ENCODE results near the gene MBD3.
A peak's percentile ranks its signal among the peaks of the same experiment; 100 is the strongest.
"Not testable (repeated sequence)": the region's sequence is repeated elsewhere in the genome, so short reads cannot be mapped to it uniquely, and the experiment has no call there.

Gene MBD3, protein sequence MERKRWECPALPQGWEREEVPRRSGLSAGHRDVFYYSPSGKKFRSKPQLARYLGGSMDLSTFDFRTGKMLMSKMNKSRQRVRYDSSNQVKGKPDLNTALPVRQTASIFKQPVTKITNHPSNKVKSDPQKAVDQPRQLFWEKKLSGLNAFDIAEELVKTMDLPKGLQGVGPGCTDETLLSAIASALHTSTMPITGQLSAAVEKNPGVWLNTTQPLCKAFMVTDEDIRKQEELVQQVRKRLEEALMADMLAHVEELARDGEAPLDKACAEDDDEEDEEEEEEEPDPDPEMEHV

GRCh38 chr19:1592755-1593500, at the start of gene MBD3:
Gene MBD3, minus strand, starts transcription at chr19:1592865. Its CDS starts 234 bp downstream, at chr19:1592631.
- DNase-seq (ENCODE audit: low read depth in 1 of 2, low spot score in 1 of 2), result peak; percentile 73 to 75

GRCh38 chr19:1640893-1641448, 48.3 kb upstream of the MBD3 start:
- DNase-seq (ENCODE audit: low read depth in 1 of 2, low spot score in 1 of 2), result not testable (repeated sequence)

DNA sequence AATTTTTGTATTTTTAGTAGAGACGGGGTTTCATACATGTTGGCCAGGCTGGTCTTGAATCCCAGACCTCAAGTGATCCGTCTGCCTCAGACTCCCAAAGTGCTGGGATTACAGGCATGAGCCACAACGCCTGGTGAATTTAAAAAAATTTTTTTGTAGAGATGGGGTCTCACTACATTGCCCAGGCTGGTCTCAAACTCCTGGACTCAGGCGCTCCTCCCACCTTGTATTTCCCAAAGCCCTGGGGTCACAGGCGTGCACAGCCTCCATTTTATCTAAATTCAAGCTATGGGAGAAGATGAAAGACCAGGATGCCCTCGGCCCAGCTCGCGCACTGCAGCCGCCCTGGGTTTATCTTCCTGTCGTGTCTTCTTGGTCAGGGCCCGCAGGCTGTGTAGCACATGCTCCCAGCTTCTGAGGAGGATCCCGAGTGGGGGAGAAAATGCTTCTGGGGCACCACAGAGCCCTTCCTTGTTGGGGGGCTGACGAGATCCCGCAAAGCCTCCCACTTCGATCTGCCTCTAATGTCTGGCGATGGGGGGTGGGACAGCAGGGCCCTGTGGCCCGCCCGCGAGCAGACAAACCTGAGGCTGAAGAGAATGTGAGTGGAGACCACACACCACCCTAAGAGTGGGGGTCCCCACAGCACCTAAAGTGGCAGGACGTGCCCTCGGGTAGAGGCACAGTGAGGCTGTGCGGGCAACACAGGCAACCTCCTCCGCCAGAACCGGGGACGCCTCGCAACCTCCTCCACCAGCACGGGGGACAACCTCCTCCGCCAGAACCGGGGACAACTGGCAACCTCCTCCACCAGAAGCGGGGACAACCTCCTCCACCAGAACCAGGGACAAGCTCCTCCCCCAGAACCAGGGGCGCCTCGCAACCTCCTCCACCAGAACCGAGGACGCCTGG, 43.9 kb upstream of the MBD3 start:
- DNase-seq (ENCODE audit: low read depth in 1 of 2, low spot score in 1 of 2), result no peak

GRCh38 chr19:1634938-1635243, 42.2 kb upstream of the MBD3 start:
- no peak for DNase-seq (ENCODE audit: low read depth in 1 of 2, low spot score in 1 of 2)

DNA sequence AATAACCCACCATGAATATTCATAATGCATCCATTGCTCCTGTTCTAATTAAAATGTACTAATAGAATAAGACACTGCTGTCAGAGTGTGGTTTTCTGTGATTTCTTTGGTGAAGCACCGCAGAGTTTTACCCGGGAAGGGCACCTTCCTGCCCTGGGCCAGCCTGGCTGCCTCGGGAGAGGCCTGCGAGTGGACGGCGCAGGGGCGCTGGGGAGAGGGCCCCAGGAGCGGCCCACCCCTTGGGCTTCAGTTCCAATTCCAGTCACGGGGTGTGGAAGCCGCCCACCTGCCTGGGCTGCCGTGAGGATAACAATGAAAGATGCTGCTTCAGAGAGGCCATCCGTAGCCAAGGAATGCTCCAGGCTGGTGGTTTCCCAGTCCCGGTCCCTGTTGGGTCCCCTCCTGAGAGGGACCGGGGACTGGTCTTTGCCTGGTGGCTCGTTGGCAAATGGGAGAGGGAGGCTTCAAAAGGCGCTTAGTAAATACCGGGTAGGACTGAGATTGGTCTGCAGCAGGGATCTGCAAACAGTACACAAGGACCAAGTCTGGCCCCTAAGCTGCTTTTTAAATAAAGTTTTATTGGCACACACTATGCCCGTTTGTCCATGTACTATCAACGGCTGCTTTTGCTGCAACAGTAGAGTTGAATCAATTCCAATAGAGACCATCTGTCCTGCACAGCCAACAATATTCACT, 41.7 kb upstream of the MBD3 start:
- DNase-seq (ENCODE audit: low read depth in 1 of 2, low spot score in 1 of 2), result no peak

DNA sequence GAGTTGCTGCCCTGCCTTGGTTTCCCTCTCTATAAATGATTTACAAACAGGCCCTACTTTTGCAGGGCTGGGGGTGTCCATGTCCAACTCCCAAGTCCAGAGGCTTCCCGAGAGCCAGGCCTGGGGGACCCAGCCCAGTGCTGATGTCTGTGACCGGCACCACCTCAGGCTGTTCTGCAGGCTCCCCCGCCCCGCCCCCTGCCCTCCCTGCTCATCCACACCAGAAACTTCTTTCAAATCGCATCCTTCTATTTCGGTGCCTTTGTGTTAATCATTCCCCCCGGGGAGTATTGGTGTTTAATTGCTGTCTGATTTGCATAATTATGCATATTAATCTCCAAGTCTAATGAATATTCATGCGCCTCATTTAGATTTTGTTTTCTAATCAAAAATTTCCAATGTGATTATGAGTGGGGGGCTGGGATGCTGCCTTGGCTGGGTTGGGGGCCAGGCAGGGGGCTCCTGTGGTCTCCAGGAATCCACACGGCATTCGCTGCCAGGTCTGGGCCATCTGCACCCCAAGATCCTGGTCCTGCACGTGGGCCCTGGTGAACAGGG, 40.7 kb upstream of the MBD3 start:
- no peak for DNase-seq (ENCODE audit: low read depth in 1 of 2, low spot score in 1 of 2)

- DNase-seq (ENCODE audit: low read depth in 1 of 2, low spot score in 1 of 2), result no peak
Measured at GRCh38 chr19:1632462-1633268, 40.0 kb upstream of the MBD3 start.

- no peak for DNase-seq (ENCODE audit: low read depth in 1 of 2, low spot score in 1 of 2)
Measured at GRCh38 chr19:1631557-1632100, 39.0 kb upstream of the MBD3 start.

DNA sequence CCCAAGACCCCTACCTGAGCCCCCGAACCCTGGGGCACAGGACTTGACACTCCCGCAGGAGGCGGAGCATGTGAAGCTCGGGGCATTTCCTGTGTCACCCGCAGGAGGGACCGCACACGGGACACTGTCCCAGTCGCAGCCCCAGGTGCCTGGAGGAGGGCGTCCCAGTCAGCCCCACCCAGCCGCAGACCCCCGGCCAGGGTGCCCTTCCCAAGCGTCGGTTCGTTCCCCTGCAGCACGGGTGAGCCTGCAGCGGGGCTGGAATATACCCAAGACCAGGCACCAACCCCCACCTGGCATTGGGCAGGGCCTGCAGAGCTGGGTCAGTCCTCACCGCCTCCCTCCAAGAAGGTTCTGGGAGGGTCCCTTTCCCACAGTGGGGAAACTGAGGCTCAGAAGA, 38.1 kb upstream of the MBD3 start:
- no peak for DNase-seq (ENCODE audit: low read depth in 1 of 2, low spot score in 1 of 2)

GRCh38 chr19:1630012-1630411, 37.3 kb upstream of the MBD3 start:
- no peak for DNase-seq (ENCODE audit: low read depth in 1 of 2, low spot score in 1 of 2)

GRCh38 chr19:1629256-1629808, 36.7 kb upstream of the MBD3 start:
- no peak for DNase-seq (ENCODE audit: low read depth in 1 of 2, low spot score in 1 of 2)

DNA sequence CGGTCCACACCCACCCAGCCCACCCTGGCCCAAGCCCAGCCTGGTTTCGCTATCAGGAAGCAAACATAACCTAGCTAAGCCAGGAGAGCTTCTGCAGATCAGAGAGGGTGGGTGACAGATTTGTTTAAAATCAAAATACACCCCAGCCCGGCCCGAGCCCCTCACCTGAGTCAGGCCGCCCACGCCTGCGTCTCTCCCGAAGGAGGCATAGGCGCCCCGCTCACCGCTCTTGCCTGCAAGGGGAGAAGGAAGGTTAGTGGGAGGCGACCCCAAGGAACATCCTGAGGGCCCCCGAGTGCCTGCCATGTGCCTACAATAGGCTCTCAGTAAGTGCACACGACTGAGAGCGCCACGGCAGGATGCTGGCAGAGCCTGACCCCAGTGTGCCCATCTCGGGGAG, 34.5 kb upstream of the MBD3 start:
- no peak for DNase-seq (ENCODE audit: low read depth in 1 of 2, low spot score in 1 of 2)

GRCh38 chr19:1626417-1627010, 33.8 kb upstream of the MBD3 start:
- DNase-seq (ENCODE audit: low read depth in 1 of 2, low spot score in 1 of 2), result no peak

GRCh38 chr19:1624458-1624857, 31.8 kb upstream of the MBD3 start:
- DNase-seq (ENCODE audit: low read depth in 1 of 2, low spot score in 1 of 2), result peak in 1 of 2 donors; percentile 44

GRCh38 chr19:1622541-1622940, 29.9 kb upstream of the MBD3 start:
- no peak for DNase-seq (ENCODE audit: low read depth in 1 of 2, low spot score in 1 of 2)

DNA sequence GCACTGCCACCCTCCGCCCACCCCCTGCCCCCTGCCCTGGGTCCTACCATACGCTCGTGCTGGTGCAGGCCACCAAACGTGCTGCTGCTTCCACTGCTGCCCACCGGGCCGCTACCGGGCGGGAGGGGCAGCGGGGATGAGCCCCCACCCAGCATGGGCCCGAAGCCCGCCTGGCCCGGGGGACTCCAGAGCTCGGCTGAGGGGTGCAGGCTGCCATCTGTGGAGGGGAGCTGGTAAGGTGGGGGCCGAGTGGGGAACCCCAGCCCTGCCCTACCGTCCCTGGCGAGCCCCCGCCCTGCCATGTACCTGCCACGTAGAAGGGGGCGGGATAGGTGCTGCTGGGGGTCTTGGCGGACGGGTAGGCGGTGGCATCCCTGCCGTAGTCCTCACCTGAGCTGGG, 29.3 kb upstream of the MBD3 start:
- DNase-seq (ENCODE audit: low read depth in 1 of 2, low spot score in 1 of 2), result no peak

DNA sequence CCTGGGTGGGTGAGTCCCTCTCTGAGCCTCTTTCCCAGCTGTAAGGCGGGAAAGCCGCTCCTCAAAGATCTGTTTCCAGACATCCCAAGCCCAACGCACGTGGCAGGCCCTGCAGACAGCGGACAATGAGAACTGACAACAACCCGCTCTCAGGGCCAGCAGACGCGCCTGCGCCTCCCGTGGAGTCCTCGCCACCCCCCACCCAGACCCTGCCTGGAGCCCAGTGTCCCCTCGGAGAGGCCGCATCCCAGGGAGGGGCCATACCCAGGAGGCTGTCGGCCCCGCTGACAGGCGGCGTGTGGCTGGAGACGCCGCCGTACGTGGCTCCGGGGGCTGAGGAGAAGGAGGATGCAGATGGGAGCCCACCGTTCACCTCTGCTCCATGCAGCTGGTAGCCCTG, 28.9 kb upstream of the MBD3 start:
- DNase-seq (ENCODE audit: low read depth in 1 of 2, low spot score in 1 of 2), result no peak

GRCh38 chr19:1621021-1621420, 28.4 kb upstream of the MBD3 start:
- no peak for DNase-seq (ENCODE audit: low read depth in 1 of 2, low spot score in 1 of 2)

DNA sequence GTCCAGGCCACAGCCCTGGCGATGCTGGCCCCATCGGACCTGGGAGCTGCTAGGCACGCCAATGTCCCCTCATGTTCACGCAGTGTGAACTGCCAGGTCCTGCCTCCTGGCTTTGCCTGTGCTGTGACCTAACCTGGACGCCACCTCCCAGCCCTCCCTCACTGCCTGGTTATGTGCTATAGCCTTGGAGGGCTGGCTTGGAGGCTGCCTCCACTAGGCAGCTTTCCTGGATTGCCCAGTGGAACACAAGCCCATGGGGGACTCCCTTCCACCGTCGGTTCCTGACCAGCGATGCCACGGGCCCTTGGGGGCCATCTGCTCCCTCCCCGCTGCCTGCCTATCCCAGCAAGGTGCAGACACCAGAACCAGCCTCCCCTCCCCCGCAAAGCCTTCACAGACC, 27.8 kb upstream of the MBD3 start:
- DNase-seq (ENCODE audit: low read depth in 1 of 2, low spot score in 1 of 2), result no peak

Data from activated CD4-positive, alpha-beta T cell treated with anti-CD3 and anti-CD28 coated beads, Interleukin-2, amount 50 U/mL, for 24 hours (primary cell).